NCI-H2171 treated with DMSO at 0.1 percent for 48 hours (cell line): ENCODE data around the gene RSF1.
"Not testable (repeated sequence)": the region's sequence is repeated elsewhere in the genome, so short reads cannot be mapped to it uniquely, and the experiment has no call there.

ENCODE experiments used
- DNase-seq: peaks from one replicate; lab custom pipeline; 2025; lab: John Stamatoyannopoulos, UW

RSF1 gene

GRCh38 chr11:77820565-77821348 is at the start of gene RSF1, which contains the start of gene AAMDC:
RSF1 (minus strand) TSS chr11:77820722; CDS start chr11:77820714, 8 bp downstream.
AAMDC (plus strand) TSS chr11:77821144; CDS start chr11:77842497, 21,353 bp downstream.
- DNase-seq, result peak; percentile 100

DNA sequence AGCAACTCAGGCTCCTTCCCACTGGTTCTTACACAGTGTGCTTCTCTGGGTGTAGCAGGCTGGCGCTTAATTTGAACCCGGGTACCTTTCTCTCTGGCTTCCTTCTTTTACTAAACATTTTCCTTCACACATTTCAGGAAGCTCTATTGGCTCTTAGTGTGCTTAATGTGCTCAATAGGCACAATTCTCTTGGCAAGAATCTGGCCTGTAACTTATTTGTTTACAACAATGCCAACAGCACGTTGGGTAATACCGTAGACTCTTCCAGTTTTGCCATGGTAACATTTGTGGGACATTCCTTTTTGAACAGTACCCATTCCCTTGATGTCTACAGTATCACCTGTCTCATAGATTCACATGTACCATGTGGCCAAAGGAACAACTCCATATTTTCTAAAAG is 48.2 kb upstream of the RSF1 start:
- no peak for DNase-seq

- DNase-seq, result no peak
Measured at GRCh38 chr11:77866336-77866735, 45.8 kb upstream of the RSF1 start.

DNA sequence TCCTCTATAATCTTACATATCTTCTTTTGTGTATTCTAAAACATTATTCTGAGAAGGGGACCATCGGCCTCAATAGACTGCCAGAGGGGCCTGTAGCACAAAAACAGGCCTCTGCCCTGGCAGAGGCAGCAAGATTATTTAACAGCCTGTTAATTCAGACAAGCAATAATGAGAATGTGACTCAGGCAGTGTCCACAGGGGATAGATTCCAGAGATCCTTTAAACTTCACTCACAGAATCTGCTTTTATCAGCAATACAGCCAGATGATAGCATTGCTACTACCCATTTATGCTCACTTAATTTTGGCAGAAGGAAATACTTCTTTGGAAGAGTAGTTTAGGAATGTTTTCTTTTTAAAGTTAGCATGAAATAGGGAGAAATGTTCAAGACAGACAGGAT is 45.3 kb upstream of the RSF1 start:
- DNase-seq, result no peak

DNA sequence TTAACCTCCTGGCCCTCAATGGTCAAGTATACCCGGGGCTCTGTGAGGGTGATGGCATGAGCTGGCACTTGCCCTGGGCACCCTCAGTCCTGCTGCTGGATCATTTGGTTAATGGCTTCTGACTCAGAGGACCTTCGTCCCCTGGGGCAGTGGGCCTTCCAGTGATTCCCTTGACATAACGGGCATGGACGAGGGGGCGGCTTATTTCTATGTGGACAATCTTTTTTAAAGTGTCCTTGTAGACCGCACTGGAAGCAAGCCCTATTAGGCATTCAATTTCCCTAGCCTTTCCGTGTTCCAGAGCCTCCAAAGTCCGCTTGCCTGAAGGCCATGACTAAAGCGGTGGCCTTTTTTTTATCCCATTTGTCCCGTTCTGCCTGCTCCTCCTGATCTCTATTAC is 40.9 kb upstream of the RSF1 start:
- not testable (repeated sequence) for DNase-seq

DNA sequence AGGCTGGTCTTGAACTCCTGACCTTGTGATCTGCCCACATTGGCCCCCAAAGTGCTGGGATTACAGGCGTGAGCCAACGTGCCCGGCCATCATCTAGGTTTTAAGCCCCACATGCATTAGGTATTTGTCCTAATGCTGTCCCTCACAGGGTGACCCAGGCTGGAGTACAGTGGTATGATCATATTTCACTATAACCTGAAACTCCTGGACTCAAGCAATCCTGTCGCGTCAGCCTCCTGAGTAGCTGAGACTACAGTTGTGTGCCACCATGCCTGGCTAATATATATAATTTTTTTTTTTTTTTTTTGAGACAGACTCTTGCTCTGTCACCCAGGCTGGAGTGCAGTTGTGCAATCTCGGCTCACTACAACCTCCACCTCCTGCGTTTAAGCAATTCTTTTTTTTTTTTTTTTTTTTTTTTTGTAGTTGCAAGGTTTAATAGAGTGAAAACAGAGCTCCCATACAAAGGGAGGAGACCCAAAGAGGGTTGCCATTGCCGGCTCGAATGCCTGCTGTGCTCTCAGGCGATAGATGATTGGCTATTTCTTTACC is 37.5 kb upstream of the RSF1 start:
- not testable (repeated sequence) for DNase-seq

DNA sequence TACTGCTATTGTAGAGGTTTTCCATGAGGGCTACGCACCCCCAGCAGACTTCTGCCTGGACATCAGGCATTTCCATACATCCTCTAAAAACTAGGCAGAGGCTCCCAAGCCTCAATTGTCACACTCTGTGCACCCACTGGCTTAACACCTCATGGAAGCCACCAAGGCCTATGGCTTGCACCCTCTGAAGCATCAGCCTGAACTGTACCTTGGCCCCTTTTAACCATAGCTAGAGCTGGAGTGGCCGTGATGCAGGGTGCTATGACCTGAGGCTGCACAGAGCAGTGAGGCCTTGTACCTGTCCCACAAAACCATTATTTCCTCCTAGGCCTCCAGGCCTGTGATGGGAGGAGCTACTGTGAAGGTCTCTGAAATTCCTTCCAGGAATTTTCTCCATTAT is 34.3 kb upstream of the RSF1 start:
- DNase-seq, result no peak

DNA sequence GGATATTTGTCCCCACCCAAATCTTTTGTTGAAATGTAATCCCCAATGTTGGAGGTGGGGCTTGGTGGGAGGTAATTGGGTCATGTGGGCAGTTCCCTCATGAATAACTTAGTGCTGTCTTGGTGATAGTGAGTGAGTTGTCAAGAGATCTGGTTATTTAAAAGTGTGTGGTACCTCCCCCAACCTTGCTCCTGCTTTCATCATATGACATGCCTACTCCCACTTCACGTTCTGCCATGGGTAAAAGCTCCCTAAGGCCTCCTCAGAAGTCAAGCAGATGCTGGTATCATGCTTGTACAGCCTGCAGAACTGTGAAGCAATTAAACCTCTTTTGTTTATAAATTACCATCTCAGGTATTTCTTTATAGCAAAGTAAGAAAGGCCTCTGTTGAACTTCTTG is 31.0 kb upstream of the RSF1 start:
- no peak for DNase-seq

DNA sequence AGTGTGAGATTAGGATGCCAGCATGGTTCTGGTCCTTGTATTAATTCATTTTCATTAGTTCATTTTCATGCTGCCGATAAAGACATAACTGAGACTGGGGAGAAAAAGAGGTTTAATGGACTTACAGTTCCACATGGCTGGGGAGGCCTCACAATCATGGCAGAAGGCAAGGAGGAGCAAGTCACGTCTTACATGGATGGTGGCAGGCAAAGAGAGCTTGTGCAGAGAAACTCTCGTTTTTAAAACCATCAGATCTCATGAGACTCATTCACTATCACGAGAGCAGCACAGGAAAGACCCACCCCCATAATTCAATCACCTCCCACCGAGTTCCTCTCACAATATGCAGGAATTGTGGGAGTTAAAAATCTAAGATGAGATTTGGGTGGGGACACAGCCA is 23.2 kb upstream of the RSF1 start:
- DNase-seq, result not testable (repeated sequence)

DNA sequence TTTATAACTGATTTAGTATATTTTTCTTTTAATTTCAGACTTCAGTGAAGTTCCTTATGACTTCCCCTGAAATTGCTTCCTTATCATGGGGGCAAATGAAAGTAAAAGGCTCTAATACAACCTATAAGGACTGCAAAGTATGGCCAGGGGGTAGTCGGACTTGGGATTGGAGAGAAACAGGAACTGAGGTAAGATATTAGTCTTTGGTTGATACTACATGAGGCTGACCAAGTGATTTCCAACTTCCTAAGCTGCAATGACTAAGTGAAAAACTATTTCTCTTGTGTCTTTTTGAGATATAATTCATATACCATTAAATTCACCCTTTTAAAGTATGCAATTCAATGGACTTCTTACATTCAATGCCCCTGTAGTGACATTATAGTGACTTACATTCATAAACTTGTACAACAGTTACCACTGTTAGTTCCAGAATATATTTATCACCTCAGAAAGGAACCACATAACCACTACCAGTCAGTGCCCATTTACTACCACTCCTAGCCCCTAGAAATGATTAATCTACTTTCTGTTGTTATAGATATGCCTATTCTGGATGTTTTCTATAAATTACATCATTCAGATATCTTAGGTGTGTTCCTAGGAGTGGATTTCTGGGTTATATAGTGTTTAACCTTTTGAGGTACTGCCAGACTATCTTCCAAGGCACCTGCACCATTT is 22.1 kb upstream of the RSF1 start:
- no peak for DNase-seq

- no peak for DNase-seq
Measured at GRCh38 chr11:77833302-77833701, 12.8 kb upstream of the RSF1 start.

DNA sequence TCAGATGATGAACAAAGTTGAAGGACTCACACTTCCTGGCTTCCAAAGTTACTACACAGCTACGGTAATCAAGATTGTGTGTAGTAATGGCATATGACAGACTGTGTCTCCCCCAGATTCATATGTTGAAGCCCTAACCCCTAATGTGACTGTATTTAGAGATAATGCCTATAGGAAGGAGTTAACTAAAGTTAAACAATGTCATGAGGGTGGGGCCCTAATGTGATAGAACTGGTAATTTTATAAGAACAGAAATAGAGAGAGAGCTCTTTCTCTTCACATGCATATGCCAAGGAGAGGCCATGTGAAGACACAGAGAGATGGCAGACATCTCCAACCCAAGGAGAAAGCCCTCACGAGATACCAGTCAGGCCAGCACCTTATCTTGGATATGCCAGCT is 8.4 kb upstream of the RSF1 start:
- DNase-seq, result no peak

DNA sequence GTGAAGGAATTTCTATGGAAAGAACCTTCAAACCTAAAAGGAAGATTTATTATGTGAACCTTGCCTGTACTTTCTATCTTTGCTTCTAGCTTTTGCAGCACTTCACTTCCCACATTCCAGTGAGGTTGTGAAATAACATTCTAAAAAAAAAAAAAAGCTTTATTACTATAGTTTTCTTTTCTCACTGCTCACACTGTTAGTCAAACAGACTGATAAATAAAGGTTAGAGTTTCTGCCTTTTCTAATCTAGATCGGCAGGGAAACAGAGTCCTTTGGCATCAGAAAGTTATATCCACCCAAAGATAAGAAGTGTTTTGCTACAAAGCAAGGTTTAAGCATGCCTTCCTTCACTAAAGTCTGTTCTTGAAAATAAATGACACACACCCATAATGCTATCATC is 3.3 kb upstream of the RSF1 start:
- no peak for DNase-seq

DNA sequence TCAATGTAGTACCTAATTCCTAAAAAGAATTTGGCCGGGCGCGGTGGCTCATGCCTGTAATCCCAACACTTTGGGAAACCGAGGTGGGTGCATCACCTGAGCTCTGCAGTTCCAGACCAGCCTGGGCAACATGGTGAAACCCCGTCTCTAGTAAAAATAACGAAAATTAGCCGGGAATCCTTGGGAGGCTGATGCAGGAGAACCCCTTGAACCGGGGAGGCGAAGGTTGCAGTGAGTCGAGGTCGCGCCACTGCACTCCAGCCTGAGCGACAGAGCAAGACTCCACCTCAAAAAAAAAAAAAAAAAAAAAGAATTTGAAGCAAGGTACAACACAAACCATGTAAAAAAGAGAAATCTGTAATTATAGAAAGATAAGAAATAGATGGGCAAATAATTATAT is 1.6 kb upstream of the RSF1 start:
- DNase-seq, result not testable (repeated sequence)

DNA sequence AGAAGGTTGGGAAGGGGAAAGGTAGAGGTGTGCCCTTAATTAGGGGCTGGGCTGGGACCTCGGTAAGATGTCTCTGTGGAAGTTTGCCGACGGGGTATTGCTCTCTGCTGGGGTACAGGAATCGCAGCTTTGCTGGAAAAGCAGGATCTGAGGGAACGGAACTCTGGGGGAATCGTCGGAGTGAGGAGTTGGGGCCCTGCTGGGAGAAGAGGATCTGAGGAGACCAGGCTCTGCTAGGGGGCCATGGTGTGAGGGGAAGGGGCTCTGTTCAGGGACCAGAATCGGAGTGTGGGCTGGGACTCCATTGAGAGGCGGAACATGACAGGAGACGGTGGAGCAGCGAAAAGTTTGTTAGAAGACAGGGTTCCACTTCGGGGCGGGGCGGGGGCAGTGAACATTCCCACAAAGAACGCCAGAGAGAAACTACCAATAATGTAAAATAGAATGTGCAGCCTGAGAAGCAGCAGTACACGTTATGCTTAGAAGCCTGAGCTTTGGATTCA is 878 bp upstream of the RSF1 start:
- DNase-seq, result no peak

GRCh38 chr11:77819921-77820564 is 479 bp downstream of the RSF1 start:
- peak; percentile 82 for DNase-seq

DNA sequence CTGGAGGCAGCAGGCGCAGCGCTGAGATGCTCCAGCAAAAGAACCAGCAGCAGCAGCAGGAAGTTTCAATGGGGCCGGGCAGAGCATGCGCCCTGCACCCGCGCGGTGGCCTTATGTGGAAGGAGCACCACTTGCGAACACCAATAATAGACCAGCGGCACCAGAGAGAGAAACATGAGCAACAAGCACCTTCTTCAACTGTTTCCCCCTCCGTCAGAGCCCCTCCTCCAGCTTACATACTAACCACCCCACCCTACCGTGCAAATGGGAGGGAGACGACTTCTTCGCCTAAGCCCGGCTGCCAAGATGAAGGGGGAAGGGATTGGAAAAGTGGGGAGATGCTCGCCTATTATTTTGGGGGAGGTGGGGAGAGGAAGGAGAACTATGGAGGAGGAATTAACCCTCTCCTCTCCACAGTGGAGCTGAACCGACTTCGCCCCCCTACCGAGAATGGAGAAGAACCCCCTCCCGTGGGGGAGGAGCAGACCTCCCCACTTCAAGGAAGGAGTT is 1.1 kb downstream of the RSF1 start:
- peak; percentile 96 for DNase-seq

DNA sequence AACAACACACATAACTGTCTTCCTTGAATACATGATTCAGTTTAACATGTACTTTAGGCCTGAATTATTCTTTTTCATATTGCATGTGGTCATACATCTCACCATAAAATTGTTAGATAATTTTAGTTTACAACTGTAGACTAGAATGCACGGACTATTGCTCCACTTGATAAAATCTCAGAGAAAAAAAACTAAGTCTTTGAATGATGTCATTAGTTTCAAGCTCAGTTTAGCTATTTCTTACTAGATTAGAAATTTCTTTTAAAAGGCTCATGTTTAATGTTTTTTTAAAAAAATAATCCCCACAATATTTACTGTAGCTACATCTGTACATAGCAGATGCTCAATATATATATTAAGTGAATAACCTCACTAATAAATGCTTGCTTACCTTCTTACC is 5.1 kb downstream of the RSF1 start:
- no peak for DNase-seq

DNA sequence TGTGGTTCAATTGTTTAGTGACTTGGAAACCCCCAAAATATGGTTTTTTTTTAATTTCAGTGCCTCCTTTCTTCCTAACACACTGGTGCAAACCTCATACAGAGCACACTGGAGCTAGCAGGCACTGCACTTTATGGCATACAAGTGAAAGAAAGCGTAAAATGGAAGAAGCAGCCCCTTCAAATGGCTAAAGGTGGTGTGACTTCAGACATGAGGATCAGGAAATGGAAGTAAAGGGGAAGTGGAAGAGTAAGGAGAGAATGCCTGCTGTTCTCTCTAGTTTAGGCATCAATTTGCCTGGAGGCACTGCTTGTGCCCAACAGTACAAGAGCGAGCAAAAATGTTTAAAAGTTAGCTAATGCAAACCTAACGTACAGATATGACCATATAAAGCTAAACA is 5.7 kb downstream of the RSF1 start:
- no peak for DNase-seq

- DNase-seq, result no peak
Measured at GRCh38 chr11:77813256-77813655, 7.3 kb downstream of the RSF1 start.

GRCh38 chr11:77806993-77807392 is 13.5 kb downstream of the RSF1 start:
- DNase-seq, result no peak

- no peak for DNase-seq
Measured at GRCh38 chr11:77806415-77806814, 14.1 kb downstream of the RSF1 start.
